H1 (cell line): ENCODE measurements around the gene KCNMB2.

Experiments
- CTCF ChIP-seq, 3 experiments: IDR thresholded peaks; 1 replicate in 2 of 3; 2 replicates in 1 of 3; pipeline versions ENCODE4 v1.5.1 to v1.6.1; 2011; ENCODE audit warnings: low read length in 3 of 3, mild to moderate bottlenecking in 3 of 3, inconsistent platforms in 2 of 3, low read depth in 1 of 3, moderate library complexity in 1 of 3; ENCODE audit not compliant: insufficient read depth in 1 of 3; ENCODE audit errors: control extremely low read depth in 1 of 3
- EZH2 ChIP-seq: fragments of 200-600 bp; sonication (generic); IDR thresholded peaks from 2 replicates; pipeline ENCODE4 v1.7.1; 2012; ENCODE audit warnings: low read depth, mild to moderate bottlenecking, moderate library complexity, low read length, inconsistent platforms; ENCODE audit not compliant: severe bottlenecking
- JUN ChIP-seq: IDR thresholded peaks from 2 replicates; pipeline ENCODE4 v1.6.1; 2011; ENCODE audit warnings: low read depth, mild to moderate bottlenecking, improper control_type of control experiment, low read length
- NRF1 ChIP-seq: IDR thresholded peaks from 2 replicates; pipeline ENCODE4 v1.6.1; 2011; ENCODE audit warnings: mild to moderate bottlenecking, low read depth, low read length, improper control_type of control experiment
- POLR2A ChIP-seq, 2 experiments: IDR thresholded peaks; 1 replicate in 1 of 2; 2 replicates in 1 of 2; pipeline ENCODE4 v1.6.1; 2011; ENCODE audit warnings: low read depth in 2 of 2, low read length in 2 of 2, mild to moderate bottlenecking in 2 of 2; ENCODE audit errors: control extremely low read depth in 1 of 2
- RBBP5 ChIP-seq: IDR thresholded peaks from 2 replicates; pipeline ENCODE4 v1.7.1; 2012; ENCODE audit warnings: low read depth, mild to moderate bottlenecking, inconsistent platforms, low read length, moderate library complexity, borderline replicate concordance
- RNF2 ChIP-seq: fragments of 200-900, 300-1000 bp; sonication (generic); IDR thresholded peaks from 2 replicates; pipeline ENCODE4 v1.7.1; 2016; ENCODE audit warnings: borderline replicate concordance, low read depth, mild to moderate bottlenecking, antibody characterized with exemption, low read length; ENCODE audit not compliant: poor library complexity, severe bottlenecking; ENCODE audit errors: missing control alignments
- SP1 ChIP-seq: IDR thresholded peaks from 2 replicates; pipeline ENCODE4 v1.6.1; 2011; ENCODE audit warnings: low read depth, low read length
- SUZ12 ChIP-seq: fragments of 200-600 bp; sonication (generic); IDR thresholded peaks from 2 replicates; pipeline ENCODE4 v1.6.1; 2012; ENCODE audit warnings: mild to moderate bottlenecking, inconsistent platforms, low read length, moderate library complexity, mixed read lengths
- TAF1 ChIP-seq: IDR thresholded peaks from 2 replicates; pipeline ENCODE4 v1.6.1; 2011; ENCODE audit warnings: mild to moderate bottlenecking, low read depth, low read length
- TAF7 ChIP-seq: optimal IDR thresholded peaks from 2 replicates; pipeline ENCODE3; 2011; ENCODE audit warnings: low read depth, mild to moderate bottlenecking, inconsistent platforms, low read length, moderate library complexity, borderline replicate concordance
- ZNF274 ChIP-seq: IDR thresholded peaks from 2 replicates; pipeline ENCODE4 v1.7.0; 2012; ENCODE audit warnings: low read length, borderline replicate concordance; ENCODE audit errors: extremely low read depth

- TF ChIP-seq TAF7 (no peak), EZH2 (no peak), CTCF (IDR thresholded peaks at IDR 0.05; ENCODE audit: control extremely low read depth in 1 of 3, insufficient read depth in 1 of 3, low read depth in 1 of 3, low read length in 3 of 3) (no peak), POLR2A (IDR thresholded peaks at IDR 0.05; ENCODE audit: control extremely low read depth in 1 of 2, low read depth in 2 of 2, low read length in 2 of 2) (no peak), JUN (no peak), SP1 (no peak), RNF2 (no peak), NRF1 (no peak), TAF1 (no peak), ZNF274 (no peak), RBBP5 (no peak), SUZ12 (no peak)
Measured at GRCh38 chr3:178529606-178530225, 6.5 kb upstream of the KCNMB2 start.
